HFFc6 (cell line): ENCODE results near the gene CENPO. TPM values are rescaled to one million over a fixed set of nuclear protein-coding genes. Genes with fewer than 3 reads are reported as not detected.

Experiments
- DNase-seq: peaks from one replicate; pipeline ENCODE4 v3.0.0-alpha.2; 2018
- H3K27ac Mint-ChIP-seq: 2 replicates; pipeline ENCODE4 v1.8.0; 2020; ENCODE audit warnings: mild to moderate bottlenecking, mixed read lengths
- H3K27me3 Mint-ChIP-seq: 2 replicates; pipeline ENCODE4 v1.8.0; 2021; ENCODE audit warnings: mild to moderate bottlenecking, moderate library complexity, mixed read lengths; ENCODE audit not compliant: insufficient read depth
- H3K36me3 Mint-ChIP-seq: 2 replicates; pipeline ENCODE4 v1.8.0; 2021; ENCODE audit warnings: low read depth, mixed read lengths
- H3K4me1 Mint-ChIP-seq: 2 replicates; pipeline ENCODE4 v1.8.0; 2020; ENCODE audit warnings: low read depth, mixed read lengths
- H3K4me3 Mint-ChIP-seq: 2 replicates; pipeline ENCODE4 v1.8.0; 2020; ENCODE audit warnings: mild to moderate bottlenecking, moderate library complexity, mixed read lengths
- H3K9me3 Mint-ChIP-seq: 2 replicates; pipeline ENCODE4 v1.8.0; 2020; ENCODE audit warnings: mild to moderate bottlenecking, mixed read lengths
- CTCF ChIP-seq: fragments of 200-600 bp; sonication (generic); IDR thresholded peaks from 2 replicates; pipeline ENCODE4 v1.5.0; 2021; ENCODE audit warnings: antibody characterized with exemption, mild to moderate bottlenecking
- total RNA-seq, 6 experiments: library from RNA; stranded (reverse); fragmentation: NEBNext Ultra II Directional; extraction: Animal tissue kit (Norgen Biotek cat#: 25700); gene quantifications; 2 replicates in 1 of 6; 3 replicates in 5 of 6; pipeline ENCODE4 v1.2.3, GENCODE V29; 2021

Gene CENPO
- total RNA-seq, 6 experiments from 2014 or later, result 19.1 to 28.7 (median 24.7) TPM

- Mint-ChIP-seq H3K9me3 (no peaks in the 10 kb centered on the region), H3K4me1 (no peaks in the 10 kb centered on the region), H3K36me3 (no peaks in the 10 kb centered on the region), H3K27ac (no peak overlapping the region), H3K27me3 (no peaks in the 10 kb centered on the region), H3K4me3 (no peak overlapping the region)
- DNase-seq, result no peak
- TF ChIP-seq CTCF, result no peak
Measured at GRCh38 chr2:24763843-24764242, 29.4 kb upstream of the CENPO start.

GRCh38 chr2:24766609-24767008 lies 26.6 kb upstream of the CENPO start:
- no peaks in the 10 kb centered on the region for H3K36me3 Mint-ChIP-seq
- DNase-seq, result no peak
- no peak for TF ChIP-seq CTCF
- no peaks in the 10 kb centered on the region for H3K27me3 Mint-ChIP-seq
- no peak overlapping the region for H3K27ac Mint-ChIP-seq
- H3K4me3 Mint-ChIP-seq, result no peak overlapping the region; the same call in 1 of the 2 replicates
- H3K4me1 Mint-ChIP-seq, result no peaks in the 10 kb centered on the region
- no peaks in the 10 kb centered on the region for H3K9me3 Mint-ChIP-seq

- H3K27ac Mint-ChIP-seq, result no peak overlapping the region
Measured at GRCh38 chr2:24768013-24768412, 25.2 kb upstream of the CENPO start.

GRCh38 chr2:24768601-24769000 lies 24.6 kb upstream of the CENPO start:
- H3K4me1 Mint-ChIP-seq, result no peaks in the 10 kb centered on the region
- H3K27me3 Mint-ChIP-seq, result no peaks in the 10 kb centered on the region
- no peaks in the 10 kb centered on the region for H3K9me3 Mint-ChIP-seq
- H3K4me3 Mint-ChIP-seq, result no peak overlapping the region
- no peak for TF ChIP-seq CTCF
- H3K27ac Mint-ChIP-seq, result no peak overlapping the region
- no peaks in the 10 kb centered on the region for H3K36me3 Mint-ChIP-seq
- DNase-seq, result no peak

More at GRCh38 chr2:24768013-24768412, 25.2 kb upstream of the CENPO start:
- no peaks in the 10 kb centered on the region for H3K9me3 Mint-ChIP-seq
- no peaks in the 10 kb centered on the region for H3K4me1 Mint-ChIP-seq
- no peak overlapping the region for H3K4me3 Mint-ChIP-seq
- no peaks in the 10 kb centered on the region for H3K27me3 Mint-ChIP-seq
- H3K36me3 Mint-ChIP-seq, result no peaks in the 10 kb centered on the region
- no peak for TF ChIP-seq CTCF
- DNase-seq, result no peak

GRCh38 chr2:24771061-24771460 lies 22.2 kb upstream of the CENPO start:
- TF ChIP-seq CTCF, result no peak
- no peaks in the 10 kb centered on the region for H3K36me3 Mint-ChIP-seq
- DNase-seq, result no peak
- H3K27me3 Mint-ChIP-seq, result no peaks in the 10 kb centered on the region
- H3K27ac Mint-ChIP-seq, result no peak overlapping the region
- H3K9me3 Mint-ChIP-seq, result no peaks in the 10 kb centered on the region
- H3K4me1 Mint-ChIP-seq, result peaks cover 6% of the 10 kb centered on the region; the same call in 1 of the 2 replicates
- H3K4me3 Mint-ChIP-seq, result no peak overlapping the region
